Body of pancreas (tissue), 4 donors: ENCODE measurements around the gene SORCS1. TPM values are rescaled to one million over a fixed set of nuclear protein-coding genes. Genes with fewer than 3 reads are reported as not detected.

Experiments used
- ATAC-seq: fragments of 150-250 bp; one replicate; pipeline ENCODE4 v1.9.1; 2016
- DNase-seq, 4 donors: peaks; one replicate each; pipeline ENCODE4 v3.0.0-alpha.2; 2019
- H3K27ac ChIP-seq, 4 donors: fragments of 200-600 bp; sonication (generic); 1 replicate in 3 of 4; 2 replicates in 1 of 4; pipeline versions ENCODE4 v1.5.1 to v1.6.1; 2016 to 2019; ENCODE audit warnings: mild to moderate bottlenecking in 1 of 4, mixed read lengths in 1 of 4, moderate library complexity in 1 of 4
- H3K27me3 ChIP-seq, 2 donors: fragments of 200-600 bp; sonication (generic); one replicate each; pipeline ENCODE4 v1.6.0; 2016; ENCODE audit warnings: mild to moderate bottlenecking in 1 of 2
- H3K36me3 ChIP-seq, 2 donors: fragments of 200-600 bp; sonication (generic); replicated peaks in 1 of 2; 2 replicates each; pipeline ENCODE4 v1.5.1; 2016; ENCODE audit warnings: low read depth in 2 of 2; ENCODE audit not compliant: insufficient read depth in 1 of 2
- H3K4me1 ChIP-seq: fragments of 200-600 bp; sonication (generic); one replicate; pipeline ENCODE4 v1.6.0; 2016
- H3K4me3 ChIP-seq, 2 donors: fragments of 200-600 bp; sonication (generic); 1 replicate in 1 of 2; 2 replicates in 1 of 2; pipeline ENCODE4 v1.5.1; 2016 to 2019
- H3K9me3 ChIP-seq, 3 donors: fragments of 200-600 bp; sonication (generic); 1 replicate in 2 of 3; 2 replicates in 1 of 3; pipeline ENCODE4 v1.5.1; 2016
- CTCF ChIP-seq, 7 experiments: fragments of 450-650 bp in 4 of 7; fragments of 200-600 bp in 3 of 7; sonication (generic) in 3 of 7; IDR thresholded peaks; one replicate each; pipeline ENCODE4 v1.5.1; 2016 to 2019; ENCODE audit warnings: antibody characterized with exemption in 7 of 7
- POLR2A ChIP-seq, 3 donors: fragments of 450-650 bp; IDR thresholded peaks; one replicate each; pipeline ENCODE4 v1.6.1; 2016; ENCODE audit warnings: antibody characterized with exemption in 3 of 3, mild to moderate bottlenecking in 2 of 3
- WGBS, 2 donors: methylation state at CpG; one replicate each; pipeline ENCODE4 v1.1.5; 2017; 5-methylcytosine and 5-hydroxymethylcytosine counted together
- intact Hi-C: fragments of 100-400 bp; cut with DNase I; formaldehyde crosslinking; loops from one replicate; pipeline ENCODE4 v1.15.1; 2023
- total RNA-seq, 2 donors: library from RNA; depleted of rRNA; stranded (reverse); fragments of >200 nt; gene quantifications; one replicate each; pipeline ENCODE4 v1.1.0, GENCODE V29; 2016

SORCS1 gene
- total RNA-seq, 2 donors from 2014 or later, result 1.3 to 6.0 TPM

- Histone ChIP-seq H3K27ac (no peak overlapping the region), H3K9me3 (no peaks in the 10 kb centered on the region), H3K36me3 (no peaks in the 10 kb centered on the region), H3K4me3 (no peak overlapping the region), H3K27me3 (no peaks in the 10 kb centered on the region), H3K4me1 (no peaks in the 10 kb centered on the region)
- no peak for DNase-seq
- WGBS, 2 donors, result 84 to 85% methylated on average over 5 to 6 of the region's 6 CpGs
- no peak for ATAC-seq
- TF ChIP-seq CTCF (IDR thresholded peaks at IDR 0.05) (no peak), POLR2A (IDR thresholded peaks at IDR 0.05) (no peak)
- intact Hi-C loops, result no loop called here
These were observed 552.1 kb downstream of the SORCS1 start for GRCh38 chr10:106612381-106612780.

GRCh38 chr10:106609470-106610266, 554.8 kb downstream of the SORCS1 start:
- 39 to 46% methylated on average over 3 of the region's 3 CpGs for WGBS, 2 donors
- no peak for ATAC-seq

GRCh38 chr10:106608066-106608465, 556.4 kb downstream of the SORCS1 start:
- Histone ChIP-seq H3K36me3 (no peaks in the 10 kb centered on the region), H3K4me3 (no peak overlapping the region), H3K4me1 (no peaks in the 10 kb centered on the region), H3K27me3 (no peaks in the 10 kb centered on the region), H3K9me3 (no peaks in the 10 kb centered on the region), H3K27ac (no peak overlapping the region)
- TF ChIP-seq POLR2A (IDR thresholded peaks at IDR 0.05) (no peak), CTCF (IDR thresholded peaks at IDR 0.05) (no peak)
- WGBS, 2 donors, result 83 to 92% methylated on average over 1 of the region's 1 CpG
- DNase-seq, result no peak
- intact Hi-C loops, result no loop called here
- ATAC-seq, result no peak

More at GRCh38 chr10:106609470-106610266, 554.8 kb downstream of the SORCS1 start:
- Histone ChIP-seq H3K4me1 (no peaks in the 10 kb centered on the region), H3K36me3 (no peaks in the 10 kb centered on the region), H3K4me3 (no peak overlapping the region), H3K27me3 (no peaks in the 10 kb centered on the region), H3K9me3 (no peaks in the 10 kb centered on the region), H3K27ac (no peak overlapping the region)
- intact Hi-C loops, result no loop called here
- no peak for DNase-seq
- TF ChIP-seq POLR2A (IDR thresholded peaks at IDR 0.05), result no peak
- TF ChIP-seq CTCF (IDR thresholded peaks at IDR 0.05), result no peak

GRCh38 chr10:106595281-106595680, 569.2 kb downstream of the SORCS1 start:
- H3K9me3 ChIP-seq, result no peaks in the 10 kb centered on the region
- H3K4me3 ChIP-seq, result no peak overlapping the region
- DNase-seq (no peak), ATAC-seq (no peak)
- H3K27me3 ChIP-seq, result no peaks in the 10 kb centered on the region
- no peaks in the 10 kb centered on the region for H3K4me1 ChIP-seq
- H3K36me3 ChIP-seq, result no peaks in the 10 kb centered on the region
- intact Hi-C loops, result no loop called here
- no peak overlapping the region for H3K27ac ChIP-seq
- TF ChIP-seq POLR2A (IDR thresholded peaks at IDR 0.05) (no peak), CTCF (IDR thresholded peaks at IDR 0.05) (no peak)
- 74 to 77% methylated on average over 4 of the region's 4 CpGs for WGBS, 2 donors

GRCh38 chr10:106593876-106594275, 570.6 kb downstream of the SORCS1 start:
- Histone ChIP-seq H3K4me3 (no peak overlapping the region), H3K36me3 (no peaks in the 10 kb centered on the region), H3K9me3 (no peaks in the 10 kb centered on the region), H3K27me3 (no peaks in the 10 kb centered on the region), H3K4me1 (no peaks in the 10 kb centered on the region), H3K27ac (no peak overlapping the region)
- TF ChIP-seq POLR2A (IDR thresholded peaks at IDR 0.05) (no peak), CTCF (IDR thresholded peaks at IDR 0.05) (no peak)
- ATAC-seq, result no peak
- WGBS, 2 donors, result 71 to 91% methylated on average over 1 of the region's 1 CpG
- no peak for DNase-seq
- intact Hi-C loops, result no loop called here
